WTC11 (cell line): ENCODE data around the gene MRTFA. TPM values are rescaled to one million over a fixed set of nuclear protein-coding genes. Genes with fewer than 3 reads are reported as not detected.
"Not testable (repeated sequence)": the region's sequence is repeated elsewhere in the genome, so short reads cannot be mapped to it uniquely, and the experiment has no call there.

Source experiments
- ATAC-seq: fragments of 200-7000 bp; cut with Tn5 transposase; 2 replicates; pipeline ENCODE4 v1.10.0; 2021; ENCODE audit warnings: mild to moderate bottlenecking, moderate library complexity
- CTCF ChIA-PET: fragments of 300-600 bp; sonication (Branson Sonifier 250); formaldehyde crosslinking; loops from one replicate; lab custom pipeline; 2021; ENCODE audit warnings: antibody characterized with exemption; lab: Charles Lee
- POLR2A ChIA-PET: fragments of 350-600 bp; sonication (Branson Sonifier 250); formaldehyde crosslinking; loops from one replicate; lab custom pipeline; 2021; ENCODE audit warnings: antibody characterized with exemption; lab: Charles Lee
- DNase-seq: peaks from one replicate; pipeline ENCODE4 v3.0.0; 2021; ENCODE audit warnings: low spot score
- H3K27ac Mint-ChIP-seq: 2 replicates; pipeline ENCODE4 v1.8.0; 2021; ENCODE audit warnings: mixed read lengths
- H3K27me3 Mint-ChIP-seq: 2 replicates; pipeline ENCODE4 v1.8.0; 2021; ENCODE audit warnings: low read depth, mild to moderate bottlenecking, moderate library complexity, mixed read lengths
- H3K36me3 Mint-ChIP-seq: 2 replicates; pipeline ENCODE4 v1.8.0; 2021; ENCODE audit warnings: mixed read lengths
- H3K4me1 Mint-ChIP-seq: 2 replicates; pipeline ENCODE4 v1.8.0; 2022; ENCODE audit warnings: mixed read lengths
- H3K4me3 Mint-ChIP-seq: 2 replicates; pipeline ENCODE4 v1.8.0; 2021; ENCODE audit warnings: mild to moderate bottlenecking, moderate library complexity, mixed read lengths
- H3K9me3 Mint-ChIP-seq: 2 replicates; pipeline ENCODE4 v1.8.0; 2021; ENCODE audit warnings: mixed read lengths
- ATF1 ChIP-seq: sonication (generic); formaldehyde crosslinking; IDR thresholded peaks from 2 replicates; pipeline ENCODE4 v1.8.1; 2023; ENCODE audit warnings: mild to moderate bottlenecking, moderate library complexity, missing genetic modification reagents
- ELF4 ChIP-seq: sonication (generic); formaldehyde crosslinking; IDR thresholded peaks from 2 replicates; pipeline ENCODE4 v1.8.1; 2022; ENCODE audit warnings: low read depth, mild to moderate bottlenecking, moderate library complexity, missing genetic modification reagents
- FOXJ3 ChIP-seq: sonication (generic); formaldehyde crosslinking; IDR thresholded peaks from 2 replicates; pipeline ENCODE4 v1.9.0; 2021; ENCODE audit warnings: missing genetic modification reagents, mild to moderate bottlenecking, borderline replicate concordance
- GRHL2 ChIP-seq: fragments of 250-450 bp; sonication (Bioruptor Pico); IDR thresholded peaks from 2 replicates; pipeline ENCODE4 v1.8.0; 2022; ENCODE audit warnings: mild to moderate bottlenecking, moderate library complexity; ENCODE audit not compliant: insufficient replicate concordance, severe bottlenecking
- GTF2I ChIP-seq: fragments of 250-450 bp; sonication (Bioruptor Pico); conservative IDR thresholded peaks from 2 replicates; pipeline ENCODE4 v1.4.0; 2021; ENCODE audit warnings: mild to moderate bottlenecking
- KAT7 ChIP-seq: sonication (generic); formaldehyde crosslinking; IDR thresholded peaks from 2 replicates; pipeline ENCODE4 v1.8.1; 2023; ENCODE audit warnings: missing genetic modification reagents, mild to moderate bottlenecking, borderline replicate concordance
- MXD4 ChIP-seq: fragments of 250-450 bp; sonication (Bioruptor Pico); IDR thresholded peaks from 2 replicates; pipeline ENCODE4 v1.8.0; 2021; ENCODE audit warnings: mild to moderate bottlenecking, moderate library complexity, borderline replicate concordance
- MYBL2 ChIP-seq: sonication (generic); formaldehyde crosslinking; IDR thresholded peaks from 2 replicates; pipeline ENCODE4 v1.8.1; 2023; ENCODE audit warnings: mild to moderate bottlenecking, moderate library complexity, missing genetic modification reagents
- SOX15 ChIP-seq: fragments of 250-450 bp; sonication (Bioruptor Pico); IDR thresholded peaks from 2 replicates; pipeline ENCODE4 v1.9.0; 2021; ENCODE audit warnings: mild to moderate bottlenecking
- TEAD4 ChIP-seq: sonication (generic); formaldehyde crosslinking; IDR thresholded peaks from 2 replicates; pipeline ENCODE4 v1.8.0; 2022; ENCODE audit warnings: mild to moderate bottlenecking, missing genetic modification reagents
- ZNF121 ChIP-seq: sonication (generic); formaldehyde crosslinking; IDR thresholded peaks from 2 replicates; pipeline ENCODE4 v1.8.0; 2023; ENCODE audit warnings: missing genetic modification reagents
- ZNF396 ChIP-seq: fragments of 250-450 bp; sonication (Bioruptor Pico); IDR thresholded peaks from 2 replicates; pipeline ENCODE4 v1.8.0; 2021; ENCODE audit warnings: mild to moderate bottlenecking, moderate library complexity, borderline replicate concordance
- ZNF416 ChIP-seq: fragments of 250-450 bp; sonication (Bioruptor Pico); IDR thresholded peaks from 2 replicates; pipeline ENCODE4 v1.9.0; 2021; ENCODE audit warnings: mild to moderate bottlenecking, inconsistent platforms
- total RNA-seq: library from RNA; stranded (reverse); gene quantifications from 3 replicates; pipeline ENCODE4 v1.2.3, GENCODE V29; 2021
- TF ChIP-seq, protein P1 (sequence below): sonication (generic); formaldehyde crosslinking; IDR thresholded peaks from 2 replicates; pipeline ENCODE4 v1.8.0; 2023; ENCODE audit warnings: missing genetic modification reagents
- TF ChIP-seq, protein P2 (sequence below): sonication (generic); formaldehyde crosslinking; IDR thresholded peaks from 2 replicates; pipeline ENCODE4 v1.8.1; 2023; ENCODE audit warnings: mild to moderate bottlenecking, missing genetic modification reagents, borderline replicate concordance

MRTFA gene
- total RNA-seq, 1 experiment from 2014 or later, result 48.4 TPM

DNA sequence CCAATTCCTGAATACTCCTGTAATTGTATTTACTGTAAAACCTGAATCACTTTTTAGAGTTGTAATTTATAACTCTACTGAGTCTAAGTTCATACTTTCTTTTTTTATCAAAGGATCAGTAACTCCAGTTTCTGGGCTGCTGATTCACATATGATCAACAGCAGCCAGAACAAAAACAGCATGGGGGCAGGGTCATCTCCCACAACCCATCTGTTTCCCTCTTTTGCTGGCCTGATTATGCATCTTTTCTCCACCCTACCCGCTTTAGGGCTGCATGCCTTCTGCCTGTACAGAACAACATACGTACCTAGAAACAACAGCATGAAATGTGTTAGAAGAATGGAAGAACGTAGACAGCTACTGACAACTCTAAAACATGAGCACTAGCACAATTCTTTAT is 76.0 kb downstream of the MRTFA start:
- DNase-seq, result no peak
- H3K4me3 Mint-ChIP-seq, result no peak overlapping the region

DNA sequence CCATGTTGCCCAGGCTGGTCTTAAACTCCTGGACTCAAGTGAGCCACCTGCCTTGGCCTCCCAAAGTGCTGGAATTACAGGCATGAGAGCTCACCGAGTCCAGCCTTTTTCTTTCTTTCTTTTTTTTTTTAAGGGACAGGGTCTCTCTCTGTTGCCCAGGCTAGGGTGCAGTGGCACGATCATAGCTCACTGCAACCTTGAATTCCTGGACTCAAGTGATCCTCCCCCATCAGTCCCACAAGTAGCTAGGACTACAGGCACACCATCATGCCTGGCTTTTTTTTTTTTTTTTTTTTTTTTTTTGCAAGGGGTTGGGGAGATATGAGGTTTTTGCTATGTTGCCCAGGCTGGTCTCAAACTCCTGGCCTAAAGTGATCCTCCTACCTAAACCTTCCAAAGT is 78.5 kb downstream of the MRTFA start:
- Mint-ChIP-seq H3K4me1 (peaks cover 40% of the 10 kb centered on the region), H3K27me3 (no peaks in the 10 kb centered on the region), H3K27ac (no peak overlapping the region), H3K9me3 (peaks cover 21% of the 10 kb centered on the region), H3K36me3 (peaks cover 22% of the 10 kb centered on the region), H3K4me3 (no peak overlapping the region)
- DNase-seq, result no peak
- no peak for TF ChIP-seq MYBL2 (CRISPR knock-in tag)
- TF ChIP-seq TEAD4 (CRISPR knock-in tag), result no peak
- TF ChIP-seq ZNF121, result 0 out of 2 replicates have a peak, but pooled peaks have one; percentile 9
- ChIA-PET CTCF (interaction anchor here (1.9 kb wide), 1 partner anchor 121 kb away, joined by 4 read pairs; no protein-coding TSS in a partner anchor), POLR2A (interaction anchor here (0.7 kb wide), 1 partner anchor 16 kb away, joined by 5 read pairs; no protein-coding TSS in a partner anchor)
- ATAC-seq, result no peak

More for the DNA sequence above, 76.0 kb downstream of the MRTFA start:
- ATAC-seq, result no peak
- no peaks in the 10 kb centered on the region for H3K36me3 Mint-ChIP-seq
- TF ChIP-seq FOXJ3 (CRISPR knock-in tag), result no peak
- H3K9me3 Mint-ChIP-seq, result peaks cover 6% of the 10 kb centered on the region; the same call in 1 of the 2 replicates
- POLR2A ChIA-PET, result interaction anchor here (0.7 kb wide), 1 partner anchor 665 kb away, joined by 3 read pairs; no protein-coding TSS in a partner anchor
- CTCF ChIA-PET, result no interaction called here
- H3K27me3 Mint-ChIP-seq, result no peaks in the 10 kb centered on the region
- no peak overlapping the region for H3K27ac Mint-ChIP-seq
- H3K4me1 Mint-ChIP-seq, result peaks cover 25% of the 10 kb centered on the region

DNA sequence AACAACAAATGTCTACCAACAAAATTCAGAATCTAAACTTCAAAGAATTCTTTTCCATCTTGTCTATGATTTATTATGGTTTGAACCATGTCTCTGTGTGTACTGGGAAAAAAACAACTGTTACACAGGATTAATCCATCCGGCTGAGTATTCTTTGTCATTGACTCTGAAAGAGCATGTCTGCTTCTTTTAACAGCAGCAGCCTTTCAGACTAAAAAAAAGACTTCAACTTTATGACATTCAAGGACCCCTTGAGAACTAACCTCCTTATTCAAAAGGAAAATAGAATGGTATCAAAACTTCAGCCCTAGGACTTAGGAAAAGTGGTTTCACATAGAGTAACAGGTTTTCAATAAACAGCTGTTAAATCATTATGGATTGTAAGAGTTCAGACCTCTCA is 79.9 kb downstream of the MRTFA start:
- TF ChIP-seq, protein P1, sequence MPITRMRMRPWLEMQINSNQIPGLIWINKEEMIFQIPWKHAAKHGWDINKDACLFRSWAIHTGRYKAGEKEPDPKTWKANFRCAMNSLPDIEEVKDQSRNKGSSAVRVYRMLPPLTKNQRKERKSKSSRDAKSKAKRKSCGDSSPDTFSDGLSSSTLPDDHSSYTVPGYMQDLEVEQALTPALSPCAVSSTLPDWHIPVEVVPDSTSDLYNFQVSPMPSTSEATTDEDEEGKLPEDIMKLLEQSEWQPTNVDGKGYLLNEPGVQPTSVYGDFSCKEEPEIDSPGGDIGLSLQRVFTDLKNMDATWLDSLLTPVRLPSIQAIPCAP (CRISPR knock-in tag), result no peak
- TF ChIP-seq, protein P2, sequence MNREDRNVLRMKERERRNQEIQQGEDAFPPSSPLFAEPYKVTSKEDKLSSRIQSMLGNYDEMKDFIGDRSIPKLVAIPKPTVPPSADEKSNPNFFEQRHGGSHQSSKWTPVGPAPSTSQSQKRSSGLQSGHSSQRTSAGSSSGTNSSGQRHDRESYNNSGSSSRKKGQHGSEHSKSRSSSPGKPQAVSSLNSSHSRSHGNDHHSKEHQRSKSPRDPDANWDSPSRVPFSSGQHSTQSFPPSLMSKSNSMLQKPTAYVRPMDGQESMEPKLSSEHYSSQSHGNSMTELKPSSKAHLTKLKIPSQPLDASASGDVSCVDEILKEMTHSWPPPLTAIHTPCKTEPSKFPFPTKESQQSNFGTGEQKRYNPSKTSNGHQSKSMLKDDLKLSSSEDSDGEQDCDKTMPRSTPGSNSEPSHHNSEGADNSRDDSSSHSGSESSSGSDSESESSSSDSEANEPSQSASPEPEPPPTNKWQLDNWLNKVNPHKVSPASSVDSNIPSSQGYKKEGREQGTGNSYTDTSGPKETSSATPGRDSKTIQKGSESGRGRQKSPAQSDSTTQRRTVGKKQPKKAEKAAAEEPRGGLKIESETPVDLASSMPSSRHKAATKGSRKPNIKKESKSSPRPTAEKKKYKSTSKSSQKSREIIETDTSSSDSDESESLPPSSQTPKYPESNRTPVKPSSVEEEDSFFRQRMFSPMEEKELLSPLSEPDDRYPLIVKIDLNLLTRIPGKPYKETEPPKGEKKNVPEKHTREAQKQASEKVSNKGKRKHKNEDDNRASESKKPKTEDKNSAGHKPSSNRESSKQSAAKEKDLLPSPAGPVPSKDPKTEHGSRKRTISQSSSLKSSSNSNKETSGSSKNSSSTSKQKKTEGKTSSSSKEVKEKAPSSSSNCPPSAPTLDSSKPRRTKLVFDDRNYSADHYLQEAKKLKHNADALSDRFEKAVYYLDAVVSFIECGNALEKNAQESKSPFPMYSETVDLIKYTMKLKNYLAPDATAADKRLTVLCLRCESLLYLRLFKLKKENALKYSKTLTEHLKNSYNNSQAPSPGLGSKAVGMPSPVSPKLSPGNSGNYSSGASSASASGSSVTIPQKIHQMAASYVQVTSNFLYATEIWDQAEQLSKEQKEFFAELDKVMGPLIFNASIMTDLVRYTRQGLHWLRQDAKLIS, result no peak
- no peak for TF ChIP-seq ELF4 (CRISPR knock-in tag)
- TF ChIP-seq ZNF416, result no peak
- TF ChIP-seq SOX15 (CRISPR knock-in tag), result no peak
- no peak for TF ChIP-seq GRHL2
- TF ChIP-seq ATF1 (CRISPR knock-in tag), result no peak
- no peak for TF ChIP-seq ZNF396 (CRISPR knock-in tag)
- no peak for TF ChIP-seq GTF2I (CRISPR knock-in tag)
- no peak for TF ChIP-seq KAT7 (CRISPR knock-in tag)
- no peak for TF ChIP-seq MXD4
- ATAC-seq, result no peak
- H3K27me3 Mint-ChIP-seq, result no peaks in the 10 kb centered on the region
- ChIA-PET CTCF (interaction anchor here (1.9 kb wide), 1 partner anchor 120 kb away, joined by 4 read pairs; no protein-coding TSS in a partner anchor), POLR2A (no interaction called here)
- peaks cover 43% of the 10 kb centered on the region for H3K4me1 Mint-ChIP-seq
- no peak overlapping the region for H3K4me3 Mint-ChIP-seq
- no peak for DNase-seq
- H3K9me3 Mint-ChIP-seq, result peaks cover 31% of the 10 kb centered on the region
- H3K27ac Mint-ChIP-seq, result no peak overlapping the region
- peaks cover 34% of the 10 kb centered on the region for H3K36me3 Mint-ChIP-seq

DNA sequence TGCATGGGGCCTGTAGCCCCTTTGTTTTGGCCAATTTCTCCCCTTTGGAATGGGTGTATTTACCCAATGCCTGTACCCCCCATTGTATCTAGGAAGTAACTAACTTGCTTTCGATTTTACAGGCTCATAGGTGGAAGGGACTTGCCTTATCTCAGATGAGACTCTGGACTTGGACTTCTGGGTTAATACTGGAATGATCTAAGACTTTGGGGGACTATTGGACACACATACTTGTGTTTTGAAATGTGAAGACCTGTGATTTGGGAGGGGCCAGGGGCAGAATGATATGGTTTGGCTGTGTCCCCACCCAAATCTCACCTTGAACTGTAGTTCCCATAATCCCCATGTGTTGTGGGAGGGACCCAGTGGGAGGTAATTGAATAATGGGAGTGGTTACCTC is 82.5 kb downstream of the MRTFA start:
- peaks cover 39% of the 10 kb centered on the region for H3K4me1 Mint-ChIP-seq
- H3K36me3 Mint-ChIP-seq, result peaks cover 37% of the 10 kb centered on the region
- H3K27me3 Mint-ChIP-seq, DNase-seq, POLR2A ChIA-PET, H3K27ac Mint-ChIP-seq, CTCF ChIA-PET, H3K4me3 Mint-ChIP-seq, ATAC-seq: not testable (repeated sequence)
- H3K9me3 Mint-ChIP-seq, result peaks cover 27% of the 10 kb centered on the region
